GM12864 (cell line): ENCODE measurements around the gene RPL27.
"Not testable (repeated sequence)": the region's sequence is repeated elsewhere in the genome, so short reads cannot be mapped to it uniquely, and the experiment has no call there.

ENCODE experiments used
- DNase-seq: peaks from one replicate; pipeline ENCODE4 v3.0.0-alpha.2; 2011; ENCODE audit warnings: low read depth
- H3K4me3 ChIP-seq: 2 replicates; pipeline ENCODE4 v1.5.1; 2011; ENCODE audit warnings: mild to moderate bottlenecking, low read depth, low read length, control low read depth
- TF ChIP-seq, protein P1 (sequence below): IDR thresholded peaks from 2 replicates; pipeline ENCODE4 v1.5.1; 2011; ENCODE audit warnings: low read depth, mild to moderate bottlenecking, moderate library complexity, low read length, control low read depth, inconsistent platforms; ENCODE audit errors: missing control alignments

RPL27 gene

DNA sequence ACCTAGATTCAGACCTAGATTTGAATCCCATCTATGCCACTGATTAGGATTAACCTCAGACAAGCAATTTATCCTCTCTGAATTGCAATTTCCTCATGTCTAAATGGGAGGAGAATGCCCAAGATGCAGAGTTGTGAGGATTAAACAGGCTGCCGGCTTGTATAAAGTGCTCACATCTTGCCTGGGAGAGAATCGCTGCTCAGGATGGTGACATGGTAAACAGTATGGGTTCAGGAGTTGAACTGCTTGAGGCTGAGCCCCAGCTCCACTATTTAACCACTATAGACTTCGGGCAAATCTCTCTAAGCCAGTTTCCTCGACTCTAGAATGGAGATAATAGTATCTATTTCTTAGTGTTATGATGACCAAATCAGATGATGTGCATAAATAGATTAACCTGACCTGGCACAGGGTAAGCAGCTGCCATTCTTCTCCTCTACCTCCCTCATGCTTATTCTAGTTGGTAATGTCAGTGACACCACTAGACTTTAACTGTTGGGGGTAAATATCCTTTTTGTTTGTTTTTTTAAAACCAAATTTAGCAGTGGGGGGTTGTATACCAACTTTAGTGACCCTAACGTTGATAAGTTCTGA, 732 bp upstream of the RPL27 start:
- TF ChIP-seq, protein P1, sequence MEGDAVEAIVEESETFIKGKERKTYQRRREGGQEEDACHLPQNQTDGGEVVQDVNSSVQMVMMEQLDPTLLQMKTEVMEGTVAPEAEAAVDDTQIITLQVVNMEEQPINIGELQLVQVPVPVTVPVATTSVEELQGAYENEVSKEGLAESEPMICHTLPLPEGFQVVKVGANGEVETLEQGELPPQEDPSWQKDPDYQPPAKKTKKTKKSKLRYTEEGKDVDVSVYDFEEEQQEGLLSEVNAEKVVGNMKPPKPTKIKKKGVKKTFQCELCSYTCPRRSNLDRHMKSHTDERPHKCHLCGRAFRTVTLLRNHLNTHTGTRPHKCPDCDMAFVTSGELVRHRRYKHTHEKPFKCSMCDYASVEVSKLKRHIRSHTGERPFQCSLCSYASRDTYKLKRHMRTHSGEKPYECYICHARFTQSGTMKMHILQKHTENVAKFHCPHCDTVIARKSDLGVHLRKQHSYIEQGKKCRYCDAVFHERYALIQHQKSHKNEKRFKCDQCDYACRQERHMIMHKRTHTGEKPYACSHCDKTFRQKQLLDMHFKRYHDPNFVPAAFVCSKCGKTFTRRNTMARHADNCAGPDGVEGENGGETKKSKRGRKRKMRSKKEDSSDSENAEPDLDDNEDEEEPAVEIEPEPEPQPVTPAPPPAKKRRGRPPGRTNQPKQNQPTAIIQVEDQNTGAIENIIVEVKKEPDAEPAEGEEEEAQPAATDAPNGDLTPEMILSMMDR: no peak
- peak overlapping the region; percentile 35 for H3K4me3 ChIP-seq
- no peak for DNase-seq

DNA sequence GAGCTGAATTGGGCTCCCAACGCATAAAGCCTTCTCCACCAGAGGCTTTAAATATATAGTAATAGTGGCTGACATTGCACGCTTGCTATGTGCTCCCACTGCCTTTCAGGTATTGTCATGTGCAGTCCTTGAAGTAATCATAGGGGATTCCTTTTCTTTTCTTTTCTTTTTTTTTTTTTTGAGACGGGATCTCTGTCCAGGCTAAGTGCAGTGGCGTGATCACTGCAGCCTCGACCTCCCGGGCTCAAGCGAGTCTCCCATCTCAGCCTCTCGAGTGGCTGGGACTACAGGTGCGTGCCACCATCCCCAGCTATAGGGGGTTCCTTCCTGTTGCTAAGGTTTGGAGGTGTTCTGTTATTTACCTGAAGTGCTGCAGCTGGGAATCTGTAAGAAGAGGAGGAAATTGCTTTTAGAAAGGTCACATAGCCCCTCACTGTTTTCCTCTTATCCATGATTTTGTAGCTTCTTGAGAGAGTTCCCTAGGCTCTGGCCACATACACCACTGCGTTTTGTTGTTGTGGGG, 845 bp downstream of the RPL27 start:
- peak overlapping the region; percentile 80 for H3K4me3 ChIP-seq
- no peak for DNase-seq
- TF ChIP-seq, protein P1: no peak

DNA sequence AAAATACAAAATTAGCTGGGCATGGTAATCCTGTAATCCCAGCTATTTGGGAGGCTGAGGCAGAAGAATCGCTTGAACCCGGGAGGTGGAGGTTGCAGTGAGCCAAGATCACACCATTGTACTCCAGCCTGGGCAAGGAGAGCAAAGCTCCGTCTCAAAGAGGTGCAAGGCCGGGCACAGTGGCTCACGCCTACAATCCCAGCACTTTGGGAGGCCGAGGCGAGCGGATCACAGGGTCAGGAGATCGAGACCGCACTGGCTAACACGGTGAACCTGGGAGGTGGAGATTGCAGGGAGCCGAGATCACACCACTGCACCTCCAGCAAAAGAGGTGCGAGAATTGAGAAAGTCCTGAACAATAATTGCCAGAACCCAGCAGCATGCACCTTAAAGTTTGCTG, 2.7 kb downstream of the RPL27 start:
- H3K4me3 ChIP-seq, DNase-seq: not testable (repeated sequence)

DNA sequence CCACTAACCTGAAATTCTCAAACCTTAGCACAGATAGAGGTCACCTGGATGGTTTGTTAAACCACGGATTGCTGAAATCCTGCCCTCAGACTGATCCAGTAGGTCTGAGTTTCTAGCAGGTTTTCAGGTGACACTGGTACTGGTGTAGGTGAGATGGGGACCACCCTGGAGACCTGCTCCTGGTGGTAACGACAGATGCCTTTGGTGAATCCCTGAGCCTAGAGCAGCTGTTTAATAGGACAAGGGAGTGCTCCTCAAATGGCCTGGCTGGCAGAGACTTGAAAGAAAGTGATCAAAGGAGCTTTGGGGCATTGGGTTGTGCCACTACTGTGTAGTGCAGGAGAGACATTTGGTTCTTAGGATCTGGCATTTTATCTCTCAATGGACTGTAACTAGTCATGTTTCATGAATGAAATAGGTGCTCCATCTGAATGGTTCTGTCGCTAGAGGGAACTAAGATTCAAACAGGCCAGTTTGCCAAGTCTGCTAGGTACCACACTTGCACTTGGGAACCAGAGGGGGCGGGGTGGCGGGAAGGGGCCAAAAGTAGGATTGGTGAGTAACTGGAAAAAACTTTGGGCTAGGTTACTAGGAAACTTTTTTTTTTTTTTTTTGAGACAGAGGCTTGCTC, 5.4 kb downstream of the RPL27 start:
- no peak for DNase-seq
- TF ChIP-seq, protein P1: no peak
- no peak overlapping the region for H3K4me3 ChIP-seq

DNA sequence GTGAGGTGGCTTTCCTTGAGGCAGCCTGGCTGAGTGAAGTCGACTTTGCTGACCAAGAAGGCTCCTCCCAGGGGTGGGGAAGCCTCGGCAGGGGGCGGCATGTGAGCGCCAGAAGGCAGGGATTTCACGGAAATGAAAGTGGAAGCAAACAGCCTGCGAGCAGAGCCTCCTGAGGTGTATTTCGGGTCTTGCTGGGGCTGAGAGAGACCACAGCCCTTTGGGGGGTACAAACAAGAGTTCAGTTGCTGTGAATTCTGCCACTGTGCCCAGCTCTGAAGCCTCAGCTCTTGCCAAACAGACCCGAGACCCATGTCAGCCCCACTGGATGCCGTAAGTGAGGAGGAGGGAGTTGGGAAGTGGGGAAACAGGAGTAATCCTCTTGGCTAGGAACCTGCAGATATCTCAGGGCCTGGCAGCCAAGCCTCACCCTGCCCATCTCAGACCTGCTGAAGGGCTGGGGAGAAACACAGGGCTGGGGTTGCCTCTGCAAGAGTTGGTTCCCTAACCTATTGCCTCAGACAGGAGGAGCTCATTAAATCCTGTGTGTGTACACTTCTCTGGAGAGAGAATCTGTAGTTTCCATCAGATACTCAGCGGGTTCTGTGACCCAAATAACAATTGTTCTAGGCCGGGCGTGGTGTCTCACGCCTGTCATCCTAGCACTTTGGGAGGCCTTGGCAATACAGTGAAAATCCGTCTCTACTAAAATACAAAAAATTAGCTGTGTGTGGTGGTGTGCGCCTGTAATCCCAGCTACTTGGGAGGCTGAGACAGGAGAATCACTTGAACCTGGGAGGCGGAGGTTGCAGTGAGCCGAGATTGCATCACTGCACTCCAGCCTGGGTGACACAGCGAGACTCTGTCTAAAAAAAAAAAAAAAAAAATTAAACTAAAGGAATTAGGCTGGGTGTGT, 8.7 kb downstream of the RPL27 start, which contains the start of gene IFI35:
IFI35 (plus strand) TSS at position 146 of the 913 bp plus-strand sequence; CDS start at position 310, 164 bp downstream.
- peak within 1 kb of the TSS; percentile 79 for H3K4me3 ChIP-seq
- DNase-seq: peak; percentile 83
- TF ChIP-seq, protein P1: peak; percentile 41

DNA sequence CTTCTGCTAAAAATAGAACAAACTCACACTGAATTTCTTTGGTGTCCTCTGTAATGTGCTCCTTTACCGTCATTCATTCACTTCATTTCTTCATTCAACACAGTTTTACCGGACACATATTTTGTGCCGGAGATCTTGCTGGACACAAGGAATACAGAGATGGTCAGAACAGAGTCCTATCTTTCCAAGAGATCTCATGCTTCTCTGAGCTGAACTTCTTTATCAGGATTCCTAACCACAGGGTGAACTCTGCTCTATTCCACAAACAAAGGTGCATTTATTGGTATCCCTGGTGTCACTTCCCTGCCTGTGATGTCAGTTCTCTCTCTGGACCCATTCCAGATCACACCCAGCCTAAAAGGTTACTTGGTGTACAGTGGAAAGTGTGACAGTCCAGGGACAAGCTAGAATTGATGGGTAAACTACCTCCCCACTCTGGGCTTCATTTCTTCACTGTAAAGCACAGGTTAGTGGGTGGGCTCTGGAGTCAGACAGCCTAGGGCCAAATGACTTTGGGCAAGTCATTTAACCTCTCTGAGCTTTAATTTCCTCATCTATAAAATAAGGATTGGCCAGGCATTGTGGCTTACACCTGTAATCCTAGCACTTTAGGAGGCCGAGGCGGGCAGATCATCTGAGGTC, 12.6 kb downstream of the RPL27 start:
- DNase-seq: no peak
- H3K4me3 ChIP-seq: no peak overlapping the region
- TF ChIP-seq, protein P1: no peak
